GM23248 (cell line): ENCODE results near the gene L3MBTL4.

Source experiments
- EZH2 ChIP-seq: fragments of 200-600 bp; sonication (generic); IDR thresholded peaks from 2 replicates; pipeline ENCODE4 v1.6.1; 2018; ENCODE audit warnings: antibody characterized with exemption, mild to moderate bottlenecking; ENCODE audit not compliant: insufficient read depth, poor library complexity, severe bottlenecking
- EZH2phosphoT487 ChIP-seq: fragments of 200-600 bp; sonication (generic); IDR thresholded peaks from 2 replicates; pipeline ENCODE4 v1.6.1; 2018; ENCODE audit warnings: antibody characterized with exemption, moderate library complexity, mild to moderate bottlenecking, low read depth; ENCODE audit not compliant: insufficient read depth

GRCh38 chr18:6111726-6112125 lies 303.0 kb downstream of the L3MBTL4 start:
- no peak for TF ChIP-seq EZH2phosphoT487
- TF ChIP-seq EZH2 = no peak
